Peyer's patch (tissue), 4 donors: ENCODE results near the gene IRAK2.

Experiments
- CTCF ChIP-seq, 6 experiments: fragments of 450-650 bp in 4 of 6; fragments of 200-600 bp in 2 of 6; sonication (generic) in 1 of 6; IDR thresholded peaks; one replicate each; pipeline ENCODE4 v1.5.1; 2017 to 2019; ENCODE audit warnings: antibody characterized with exemption in 6 of 6, mild to moderate bottlenecking in 3 of 6, moderate library complexity in 1 of 6
- POLR2A ChIP-seq, 2 donors: fragments of 450-650 bp; IDR thresholded peaks; one replicate each; pipeline ENCODE4 v1.5.1; 2017; ENCODE audit warnings: antibody characterized with exemption in 2 of 2, mild to moderate bottlenecking in 2 of 2, moderate library complexity in 2 of 2

DNA sequence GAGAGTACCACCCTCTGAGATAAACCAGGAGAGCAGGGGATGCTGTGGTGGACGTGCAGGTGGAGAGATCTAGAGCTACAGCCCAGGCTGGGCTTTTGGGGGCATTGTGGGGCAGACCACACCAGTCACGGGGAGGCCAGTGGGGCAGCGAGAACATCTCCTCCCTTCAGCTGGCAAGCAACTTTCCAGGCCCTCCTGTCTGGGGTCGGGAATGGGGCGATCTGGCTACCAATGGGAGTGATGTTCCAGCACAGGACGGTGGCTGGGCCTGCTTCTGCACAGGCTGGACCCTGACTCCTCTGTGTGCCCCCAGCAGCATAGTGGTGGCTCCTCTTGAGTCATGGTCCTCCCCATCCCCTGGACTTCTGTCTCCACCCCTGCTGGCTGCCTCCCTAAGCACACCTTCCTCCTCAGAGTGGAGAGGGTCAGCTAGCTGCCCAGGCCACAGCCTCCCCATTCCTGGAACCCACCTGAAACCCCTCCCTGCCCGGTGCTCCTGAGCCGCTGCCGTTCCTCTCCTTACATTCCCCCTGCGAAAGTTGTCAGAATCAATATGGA, 16.1 kb downstream of the IRAK2 start:
- TF ChIP-seq CTCF (IDR thresholded peaks at IDR 0.05) (no peak), POLR2A (IDR thresholded peaks at IDR 0.05) (no peak)
